GM12878 (cell line): Measurements from ENCODE around the gene RBBP9.

ENCODE experiments used
- GABPA ChIP-seq: IDR thresholded peaks from 2 replicates; pipeline ENCODE4 v1.6.1; 2014; ENCODE audit warnings: antibody characterized with exemption, low read depth, mild to moderate bottlenecking, inconsistent platforms
- MTA3 ChIP-seq: IDR thresholded peaks from 2 replicates; pipeline ENCODE4 v1.6.1; 2012; ENCODE audit warnings: low read length, inconsistent platforms, borderline replicate concordance
- POLR2A ChIP-seq: IDR thresholded peaks from 2 replicates; pipeline ENCODE4 v1.6.1; 2011; ENCODE audit warnings: low read depth, mild to moderate bottlenecking, low read length
- RB1 ChIP-seq: fragments of 450-650 bp; formaldehyde crosslinking; IDR thresholded peaks from 2 replicates; pipeline ENCODE4 v1.6.1; 2017; ENCODE audit warnings: mild to moderate bottlenecking, borderline replicate concordance
- RFX5 ChIP-seq: IDR thresholded peaks from 2 replicates; pipeline ENCODE4 v1.6.1; 2011; ENCODE audit warnings: low read depth, low read length, improper control_type of control experiment
- SRF ChIP-seq, 2 experiments: IDR thresholded peaks; 2 replicates each; pipeline ENCODE4 v1.6.1; 2011; ENCODE audit warnings: low read depth in 2 of 2, low read length in 2 of 2, mild to moderate bottlenecking in 1 of 2, moderate library complexity in 1 of 2
- TF ChIP-seq, protein P1 (sequence below), 3 experiments: IDR thresholded peaks in 2 of 3; conservative IDR thresholded peaks in 1 of 3; 2 replicates each; pipeline ENCODE4 v1.5.1; 2011; ENCODE audit warnings: low read depth in 3 of 3, low read length in 3 of 3, mild to moderate bottlenecking in 3 of 3, control low read depth in 2 of 3, moderate library complexity in 2 of 3, inconsistent platforms in 1 of 3, mixed read lengths in 1 of 3; ENCODE audit not compliant: control insufficient read depth in 2 of 3, insufficient read depth in 1 of 3; ENCODE audit errors: extremely low read depth in 1 of 3

DNA sequence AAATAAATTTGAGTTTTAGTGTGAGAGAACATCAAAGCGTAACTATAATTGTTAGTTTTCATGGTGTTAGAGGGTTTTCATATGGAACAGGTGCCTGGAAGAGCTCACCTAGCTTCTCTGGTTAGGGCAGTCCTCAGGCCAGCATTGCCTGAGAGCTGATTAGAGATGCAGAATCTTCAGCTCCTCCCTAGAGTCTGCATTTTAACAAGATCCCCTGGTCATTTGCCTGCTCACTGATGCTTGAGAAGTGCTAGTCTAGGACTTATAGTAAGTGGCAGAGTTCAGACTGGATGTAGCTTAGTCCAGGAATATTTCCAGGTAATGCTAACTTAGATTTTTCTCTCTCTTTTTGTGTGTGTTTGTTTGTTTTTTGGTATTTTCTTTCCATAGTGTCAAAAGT is 48.5 kb upstream of the RBBP9 start:
- TF ChIP-seq POLR2A (no peak), SRF (IDR thresholded peaks at IDR 0.05; ENCODE audit: low read depth in 2 of 2, low read length in 2 of 2) (no peak), GABPA (no peak), RB1 (no peak), RFX5 (no peak), MTA3 (no peak)
- TF ChIP-seq, protein P1, sequence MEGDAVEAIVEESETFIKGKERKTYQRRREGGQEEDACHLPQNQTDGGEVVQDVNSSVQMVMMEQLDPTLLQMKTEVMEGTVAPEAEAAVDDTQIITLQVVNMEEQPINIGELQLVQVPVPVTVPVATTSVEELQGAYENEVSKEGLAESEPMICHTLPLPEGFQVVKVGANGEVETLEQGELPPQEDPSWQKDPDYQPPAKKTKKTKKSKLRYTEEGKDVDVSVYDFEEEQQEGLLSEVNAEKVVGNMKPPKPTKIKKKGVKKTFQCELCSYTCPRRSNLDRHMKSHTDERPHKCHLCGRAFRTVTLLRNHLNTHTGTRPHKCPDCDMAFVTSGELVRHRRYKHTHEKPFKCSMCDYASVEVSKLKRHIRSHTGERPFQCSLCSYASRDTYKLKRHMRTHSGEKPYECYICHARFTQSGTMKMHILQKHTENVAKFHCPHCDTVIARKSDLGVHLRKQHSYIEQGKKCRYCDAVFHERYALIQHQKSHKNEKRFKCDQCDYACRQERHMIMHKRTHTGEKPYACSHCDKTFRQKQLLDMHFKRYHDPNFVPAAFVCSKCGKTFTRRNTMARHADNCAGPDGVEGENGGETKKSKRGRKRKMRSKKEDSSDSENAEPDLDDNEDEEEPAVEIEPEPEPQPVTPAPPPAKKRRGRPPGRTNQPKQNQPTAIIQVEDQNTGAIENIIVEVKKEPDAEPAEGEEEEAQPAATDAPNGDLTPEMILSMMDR (IDR thresholded peaks at IDR 0.05 in 2 of 3, conservative IDR thresholded peaks at IDR 0.05 in 1 of 3; ENCODE audit: control insufficient read depth in 2 of 3, extremely low read depth in 1 of 3, insufficient read depth in 1 of 3, low read depth in 3 of 3, low read length in 3 of 3): no peak
